ENCODE measurements around the gene ZNF670.

The ZNF670 gene

GRCh38 chr1:247088967-247089366 is 10.4 kb upstream of the ZNF670 start:
- FAIRE-seq (no peak), DNase-seq (ENCODE audit: insufficient read length, low spot score) (no peak)
- TF ChIP-seq POU2F2 (IDR thresholded peaks at IDR 0.05; ENCODE audit: low read depth, low read length) (no peak), TAF1 (IDR thresholded peaks at IDR 0.05; ENCODE audit: low read depth, low read length) (no peak), SPI1 (IDR thresholded peaks at IDR 0.05; ENCODE audit: low read depth, low read length) (no peak), POLR2A (IDR thresholded peaks at IDR 0.05; ENCODE audit: low read depth, low read length) (no peak), PAX5 (IDR thresholded peaks at IDR 0.05; ENCODE audit: insufficient read depth, low read length, severe bottlenecking) (no peak), POLR2AphosphoS5 (IDR thresholded peaks at IDR 0.05; ENCODE audit: low read depth, low read length) (no peak)

- no peak for FAIRE-seq
- DNase-seq (ENCODE audit: insufficient read length, low spot score): no peak
- TF ChIP-seq POU2F2 (IDR thresholded peaks at IDR 0.05; ENCODE audit: low read depth, low read length) (no peak), TAF1 (IDR thresholded peaks at IDR 0.05; ENCODE audit: low read depth, low read length) (no peak), SPI1 (IDR thresholded peaks at IDR 0.05; ENCODE audit: low read depth, low read length) (no peak), PAX5 (IDR thresholded peaks at IDR 0.05; ENCODE audit: insufficient read depth, low read length, severe bottlenecking) (no peak), POLR2AphosphoS5 (IDR thresholded peaks at IDR 0.05; ENCODE audit: low read depth, low read length) (no peak), POLR2A (IDR thresholded peaks at IDR 0.05; ENCODE audit: low read depth, low read length) (no peak)
Observed at GRCh38 chr1:247087256-247087655, 8.6 kb upstream of the ZNF670 start.

GRCh38 chr1:247085310-247085709 is 6.7 kb upstream of the ZNF670 start:
- TF ChIP-seq SPI1 (IDR thresholded peaks at IDR 0.05; ENCODE audit: low read depth, low read length) (no peak), POLR2A (IDR thresholded peaks at IDR 0.05; ENCODE audit: low read depth, low read length) (no peak), TAF1 (IDR thresholded peaks at IDR 0.05; ENCODE audit: low read depth, low read length) (no peak), PAX5 (IDR thresholded peaks at IDR 0.05; ENCODE audit: insufficient read depth, low read length, severe bottlenecking) (no peak), POU2F2 (IDR thresholded peaks at IDR 0.05; ENCODE audit: low read depth, low read length) (no peak), POLR2AphosphoS5 (IDR thresholded peaks at IDR 0.05; ENCODE audit: low read depth, low read length) (no peak)

GRCh38 chr1:247084771-247085170 is 6.2 kb upstream of the ZNF670 start:
- FAIRE-seq (no peak), DNase-seq (ENCODE audit: insufficient read length, low spot score) (no peak)
- TF ChIP-seq POLR2A (IDR thresholded peaks at IDR 0.05; ENCODE audit: low read depth, low read length) (no peak), SPI1 (IDR thresholded peaks at IDR 0.05; ENCODE audit: low read depth, low read length) (no peak), TAF1 (IDR thresholded peaks at IDR 0.05; ENCODE audit: low read depth, low read length) (no peak), PAX5 (IDR thresholded peaks at IDR 0.05; ENCODE audit: insufficient read depth, low read length, severe bottlenecking) (no peak), POLR2AphosphoS5 (IDR thresholded peaks at IDR 0.05; ENCODE audit: low read depth, low read length) (no peak), POU2F2 (IDR thresholded peaks at IDR 0.05; ENCODE audit: low read depth, low read length) (no peak)

More at GRCh38 chr1:247085310-247085709, 6.7 kb upstream of the ZNF670 start:
- FAIRE-seq: no peak
- DNase-seq (ENCODE audit: insufficient read length, low spot score): no peak

- DNase-seq (ENCODE audit: insufficient read length, low spot score) (no peak), FAIRE-seq (peak; percentile 41)
Observed at GRCh38 chr1:247079141-247079874, 697 bp upstream of the ZNF670 start.

GRCh38 chr1:247077876-247078257 is 744 bp downstream of the ZNF670 start:
- FAIRE-seq (no peak), DNase-seq (ENCODE audit: insufficient read length, low spot score) (no peak)
- no peak for TF ChIP-seq SPI1 (IDR thresholded peaks at IDR 0.05; ENCODE audit: low read depth, low read length)
- no peak for TF ChIP-seq POLR2A (IDR thresholded peaks at IDR 0.05; ENCODE audit: low read depth, low read length)
- TF ChIP-seq TAF1 (IDR thresholded peaks at IDR 0.05; ENCODE audit: low read depth, low read length): no peak
- TF ChIP-seq POLR2AphosphoS5 (IDR thresholded peaks at IDR 0.05; ENCODE audit: low read depth, low read length): no peak
- no peak for TF ChIP-seq PAX5 (IDR thresholded peaks at IDR 0.05; ENCODE audit: insufficient read depth, low read length, severe bottlenecking)
- TF ChIP-seq POU2F2 (IDR thresholded peaks at IDR 0.05; ENCODE audit: low read depth, low read length): no peak

More at GRCh38 chr1:247079141-247079874, 697 bp upstream of the ZNF670 start:
- TF ChIP-seq POU2F2 (IDR thresholded peaks at IDR 0.05; ENCODE audit: low read depth, low read length) (no peak), TAF1 (IDR thresholded peaks at IDR 0.05; ENCODE audit: low read depth, low read length) (no peak), SPI1 (IDR thresholded peaks at IDR 0.05; ENCODE audit: low read depth, low read length) (no peak), PAX5 (IDR thresholded peaks at IDR 0.05; ENCODE audit: insufficient read depth, low read length, severe bottlenecking) (no peak), POLR2A (IDR thresholded peaks at IDR 0.05; ENCODE audit: low read depth, low read length) (no peak), POLR2AphosphoS5 (IDR thresholded peaks at IDR 0.05; ENCODE audit: low read depth, low read length) (no peak)

GRCh38 chr1:247077213-247077612 is 1.4 kb downstream of the ZNF670 start:
- no peak for DNase-seq (ENCODE audit: insufficient read length, low spot score)
- FAIRE-seq: no peak
- no peak for TF ChIP-seq POLR2A (IDR thresholded peaks at IDR 0.05; ENCODE audit: low read depth, low read length)
- no peak for TF ChIP-seq POLR2AphosphoS5 (IDR thresholded peaks at IDR 0.05; ENCODE audit: low read depth, low read length)
- no peak for TF ChIP-seq SPI1 (IDR thresholded peaks at IDR 0.05; ENCODE audit: low read depth, low read length)
- no peak for TF ChIP-seq PAX5 (IDR thresholded peaks at IDR 0.05; ENCODE audit: insufficient read depth, low read length, severe bottlenecking)
- TF ChIP-seq TAF1 (IDR thresholded peaks at IDR 0.05; ENCODE audit: low read depth, low read length): no peak

- no peak for FAIRE-seq
- TF ChIP-seq SPI1 (IDR thresholded peaks at IDR 0.05; ENCODE audit: low read depth, low read length) (no peak), PAX5 (IDR thresholded peaks at IDR 0.05; ENCODE audit: insufficient read depth, low read length, severe bottlenecking) (no peak), POLR2AphosphoS5 (IDR thresholded peaks at IDR 0.05; ENCODE audit: low read depth, low read length) (no peak), POU2F2 (IDR thresholded peaks at IDR 0.05; ENCODE audit: low read depth, low read length) (no peak), TAF1 (IDR thresholded peaks at IDR 0.05; ENCODE audit: low read depth, low read length) (no peak), POLR2A (IDR thresholded peaks at IDR 0.05; ENCODE audit: low read depth, low read length) (no peak)
- no peak for DNase-seq (ENCODE audit: insufficient read length, low spot score)
Observed at GRCh38 chr1:247070645-247071044, 8.0 kb downstream of the ZNF670 start.

- TF ChIP-seq TAF1 (IDR thresholded peaks at IDR 0.05; ENCODE audit: low read depth, low read length): no peak
- DNase-seq (ENCODE audit: insufficient read length, low spot score) (no peak), FAIRE-seq (no peak)
Observed at GRCh38 chr1:247064304-247064703, 14.3 kb downstream of the ZNF670 start.

GRCh38 chr1:247060771-247061170 is 17.8 kb downstream of the ZNF670 start:
- no peak for FAIRE-seq
- TF ChIP-seq SPI1 (IDR thresholded peaks at IDR 0.05; ENCODE audit: low read depth, low read length) (no peak), PAX5 (IDR thresholded peaks at IDR 0.05; ENCODE audit: insufficient read depth, low read length, severe bottlenecking) (no peak), POLR2AphosphoS5 (IDR thresholded peaks at IDR 0.05; ENCODE audit: low read depth, low read length) (no peak), TAF1 (IDR thresholded peaks at IDR 0.05; ENCODE audit: low read depth, low read length) (no peak), POU2F2 (IDR thresholded peaks at IDR 0.05; ENCODE audit: low read depth, low read length) (no peak), POLR2A (IDR thresholded peaks at IDR 0.05; ENCODE audit: low read depth, low read length) (no peak)
- DNase-seq (ENCODE audit: insufficient read length, low spot score): no peak

Measured in GM12891 (cell line).